ENCODE data around the gene PCGF3. TPM values are rescaled to one million over a fixed set of nuclear protein-coding genes. Genes with fewer than 3 reads are reported as not detected.

Gene PCGF3
- total RNA-seq, 1 donor from 2014 or later, result 124 TPM

- Histone ChIP-seq H3K27ac (no peak overlapping the region), H3K4me1 (no peaks in the 10 kb centered on the region)
Measured at GRCh38 chr4:720111-720860, 14.7 kb downstream of the PCGF3 start.

DNA sequence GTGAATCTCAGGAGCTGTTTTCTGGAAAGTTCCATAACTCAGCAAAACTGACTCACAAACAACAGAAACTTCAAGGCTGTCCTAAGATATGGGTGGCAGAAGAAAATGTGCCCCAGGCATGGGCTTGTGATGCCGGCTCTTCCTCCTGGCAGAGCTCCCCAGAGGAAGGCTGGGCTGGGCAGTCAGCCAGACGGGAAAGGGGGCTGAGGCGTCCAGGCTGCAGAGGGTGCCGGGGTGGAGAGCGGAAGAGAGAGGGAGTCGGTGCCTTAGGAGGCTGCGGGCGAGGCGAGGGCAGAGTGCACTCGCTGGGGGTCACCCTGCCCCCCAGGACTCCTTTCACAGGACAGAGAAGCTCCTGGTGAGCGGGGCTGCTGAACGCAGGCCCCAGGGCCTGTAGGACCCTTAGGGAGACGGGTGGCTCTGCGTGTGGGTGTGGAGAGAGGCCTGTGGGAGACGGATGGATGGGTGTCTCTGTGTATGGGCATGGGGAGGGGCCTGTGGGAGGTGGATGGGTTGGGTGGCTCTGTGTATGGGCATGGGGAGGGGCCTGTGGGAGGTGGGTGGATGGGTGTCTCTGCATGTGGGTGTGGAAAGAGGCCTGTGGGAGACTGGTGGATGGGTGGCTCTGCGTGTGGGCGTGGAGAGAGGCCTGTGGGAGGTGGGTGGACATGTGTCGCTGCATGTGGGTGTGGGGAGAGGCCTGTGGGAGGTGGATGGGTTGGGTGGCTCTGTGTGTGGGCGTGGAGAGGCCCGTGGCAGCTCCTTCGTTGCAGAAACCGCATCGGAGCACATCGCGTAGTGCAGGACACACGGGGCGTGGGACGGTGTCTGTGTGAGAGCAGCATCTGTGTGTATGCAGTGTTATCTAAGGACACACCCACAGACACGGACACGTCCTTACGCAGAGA is 15.9 kb downstream of the PCGF3 start:
- no peaks in the 10 kb centered on the region for H3K9me3 ChIP-seq
- TF ChIP-seq CTCF (IDR thresholded peaks at IDR 0.05), result no peak
- H3K27me3 ChIP-seq, result no peaks in the 10 kb centered on the region
- H3K27ac ChIP-seq, result no peak overlapping the region
- peaks cover 0 to 15% of the 10 kb centered on the region in 2 donors for H3K36me3 ChIP-seq
- no peak overlapping the region for H3K4me3 ChIP-seq
- no peak for DNase-seq (ENCODE audit: low spot score in 2 of 2)
- intact Hi-C loops (cut with DNase I), result no loop called here
- no peaks in the 10 kb centered on the region for H3K4me1 ChIP-seq

More at GRCh38 chr4:720111-720860, 14.7 kb downstream of the PCGF3 start:
- H3K9me3 ChIP-seq, result no peaks in the 10 kb centered on the region
- H3K4me3 ChIP-seq, result no peak overlapping the region
- no peak for TF ChIP-seq CTCF (IDR thresholded peaks at IDR 0.05)
- peaks cover 0 to 15% of the 10 kb centered on the region in 2 donors for H3K36me3 ChIP-seq
- no peak for DNase-seq (ENCODE audit: low spot score in 2 of 2)
- no peaks in the 10 kb centered on the region for H3K27me3 ChIP-seq
- intact Hi-C loops (cut with DNase I), result no loop called here

- Histone ChIP-seq H3K4me3 (no peak overlapping the region), H3K4me1 (no peaks in the 10 kb centered on the region), H3K36me3 (peaks cover 0 to 15% of the 10 kb centered on the region in 2 donors), H3K9me3 (no peaks in the 10 kb centered on the region), H3K27me3 (no peaks in the 10 kb centered on the region), H3K27ac (no peak overlapping the region)
- no peak for TF ChIP-seq CTCF (IDR thresholded peaks at IDR 0.05)
- DNase-seq (ENCODE audit: low spot score in 2 of 2), result no peak
- intact Hi-C loops (cut with DNase I), result no loop called here
Measured at GRCh38 chr4:722169-722725, 16.6 kb downstream of the PCGF3 start.

DNA sequence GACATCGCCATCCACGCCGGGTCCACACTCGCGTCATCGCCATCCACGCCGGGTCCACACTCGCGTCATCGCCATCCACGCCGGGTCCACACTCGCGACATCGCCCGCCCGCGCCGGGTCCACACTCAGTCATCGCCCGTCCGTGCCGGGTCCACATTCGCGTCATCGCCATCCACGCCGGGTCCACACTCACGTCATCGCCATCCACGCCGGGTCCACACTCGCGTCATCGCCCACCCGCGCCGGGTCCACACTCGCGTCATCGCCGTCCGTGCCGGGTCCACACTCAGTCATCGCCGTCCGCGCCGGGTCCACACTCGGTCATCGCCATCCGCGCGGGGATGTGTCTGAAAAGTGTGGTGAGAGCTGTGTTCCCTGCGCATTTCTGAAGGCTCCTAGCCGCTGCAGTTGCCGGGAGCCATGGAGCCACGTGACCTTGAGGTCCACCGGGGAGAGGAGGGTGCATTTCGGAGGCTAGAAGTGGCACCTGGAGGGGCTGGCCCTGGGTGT is 17.3 kb downstream of the PCGF3 start:
- Histone ChIP-seq H3K27me3 (no peaks in the 10 kb centered on the region), H3K36me3 (peaks cover 0 to 15% of the 10 kb centered on the region in 2 donors), H3K4me1 (no peaks in the 10 kb centered on the region), H3K27ac (no peak overlapping the region), H3K9me3 (no peaks in the 10 kb centered on the region), H3K4me3 (no peak overlapping the region)
- intact Hi-C loops (cut with DNase I), result no loop called here
- no peak for DNase-seq (ENCODE audit: low spot score in 2 of 2)
- no peak for TF ChIP-seq CTCF (IDR thresholded peaks at IDR 0.05)

GRCh38 chr4:723751-724530 is 18.3 kb downstream of the PCGF3 start:
- H3K27me3 ChIP-seq, result no peaks in the 10 kb centered on the region
- TF ChIP-seq CTCF (IDR thresholded peaks at IDR 0.05), result no peak
- no peak overlapping the region for H3K4me3 ChIP-seq
- DNase-seq (ENCODE audit: low spot score in 2 of 2), result no peak
- no peaks in the 10 kb centered on the region for H3K4me1 ChIP-seq
- intact Hi-C loops (cut with DNase I), result no loop called here
- peaks cover 0 to 15% of the 10 kb centered on the region in 2 donors for H3K36me3 ChIP-seq
- H3K9me3 ChIP-seq, result no peaks in the 10 kb centered on the region
- H3K27ac ChIP-seq, result no peak overlapping the region

Measured in ascending aorta (tissue), 2 donors.